Body of pancreas (tissue), 4 donors: ENCODE data around the gene EPYC.

Source experiments
- POLR2A ChIP-seq, 3 donors: fragments of 450-650 bp; IDR thresholded peaks; one replicate each; pipeline ENCODE4 v1.6.1; 2016; ENCODE audit warnings: antibody characterized with exemption in 3 of 3, mild to moderate bottlenecking in 2 of 3
- TF ChIP-seq, protein P1 (sequence below), 7 experiments: fragments of 450-650 bp in 4 of 7; fragments of 200-600 bp in 3 of 7; sonication (generic) in 3 of 7; IDR thresholded peaks; one replicate each; pipeline ENCODE4 v1.5.1; 2016 to 2019; ENCODE audit warnings: antibody characterized with exemption in 7 of 7

DNA sequence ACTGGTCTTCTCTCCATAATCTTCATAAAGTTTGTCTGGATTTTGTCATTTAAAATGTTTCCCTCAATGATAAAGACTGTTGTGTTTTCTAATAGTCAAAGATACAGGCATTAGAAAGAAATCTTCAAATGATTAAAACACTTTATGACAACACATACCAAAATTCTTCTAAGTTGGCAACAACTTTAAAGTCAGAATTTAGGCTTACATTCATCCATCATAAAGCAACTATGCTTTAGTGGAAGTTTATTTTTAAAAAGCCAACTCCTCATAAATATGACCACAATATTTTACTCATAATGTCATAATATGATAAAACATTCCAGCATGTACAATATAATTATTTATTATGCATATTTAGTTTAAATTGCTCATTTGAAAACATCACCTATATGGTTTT lies 32.5 kb downstream of the EPYC start:
- TF ChIP-seq POLR2A (IDR thresholded peaks at IDR 0.05), result no peak
- TF ChIP-seq, protein P1, sequence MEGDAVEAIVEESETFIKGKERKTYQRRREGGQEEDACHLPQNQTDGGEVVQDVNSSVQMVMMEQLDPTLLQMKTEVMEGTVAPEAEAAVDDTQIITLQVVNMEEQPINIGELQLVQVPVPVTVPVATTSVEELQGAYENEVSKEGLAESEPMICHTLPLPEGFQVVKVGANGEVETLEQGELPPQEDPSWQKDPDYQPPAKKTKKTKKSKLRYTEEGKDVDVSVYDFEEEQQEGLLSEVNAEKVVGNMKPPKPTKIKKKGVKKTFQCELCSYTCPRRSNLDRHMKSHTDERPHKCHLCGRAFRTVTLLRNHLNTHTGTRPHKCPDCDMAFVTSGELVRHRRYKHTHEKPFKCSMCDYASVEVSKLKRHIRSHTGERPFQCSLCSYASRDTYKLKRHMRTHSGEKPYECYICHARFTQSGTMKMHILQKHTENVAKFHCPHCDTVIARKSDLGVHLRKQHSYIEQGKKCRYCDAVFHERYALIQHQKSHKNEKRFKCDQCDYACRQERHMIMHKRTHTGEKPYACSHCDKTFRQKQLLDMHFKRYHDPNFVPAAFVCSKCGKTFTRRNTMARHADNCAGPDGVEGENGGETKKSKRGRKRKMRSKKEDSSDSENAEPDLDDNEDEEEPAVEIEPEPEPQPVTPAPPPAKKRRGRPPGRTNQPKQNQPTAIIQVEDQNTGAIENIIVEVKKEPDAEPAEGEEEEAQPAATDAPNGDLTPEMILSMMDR (IDR thresholded peaks at IDR 0.05), result no peak
